ENCODE results near the gene RAMP3.

- no peak for TF ChIP-seq TCF7L2 (IDR thresholded peaks at IDR 0.05; ENCODE audit: low read depth, low read length)
- TF ChIP-seq, protein P1, sequence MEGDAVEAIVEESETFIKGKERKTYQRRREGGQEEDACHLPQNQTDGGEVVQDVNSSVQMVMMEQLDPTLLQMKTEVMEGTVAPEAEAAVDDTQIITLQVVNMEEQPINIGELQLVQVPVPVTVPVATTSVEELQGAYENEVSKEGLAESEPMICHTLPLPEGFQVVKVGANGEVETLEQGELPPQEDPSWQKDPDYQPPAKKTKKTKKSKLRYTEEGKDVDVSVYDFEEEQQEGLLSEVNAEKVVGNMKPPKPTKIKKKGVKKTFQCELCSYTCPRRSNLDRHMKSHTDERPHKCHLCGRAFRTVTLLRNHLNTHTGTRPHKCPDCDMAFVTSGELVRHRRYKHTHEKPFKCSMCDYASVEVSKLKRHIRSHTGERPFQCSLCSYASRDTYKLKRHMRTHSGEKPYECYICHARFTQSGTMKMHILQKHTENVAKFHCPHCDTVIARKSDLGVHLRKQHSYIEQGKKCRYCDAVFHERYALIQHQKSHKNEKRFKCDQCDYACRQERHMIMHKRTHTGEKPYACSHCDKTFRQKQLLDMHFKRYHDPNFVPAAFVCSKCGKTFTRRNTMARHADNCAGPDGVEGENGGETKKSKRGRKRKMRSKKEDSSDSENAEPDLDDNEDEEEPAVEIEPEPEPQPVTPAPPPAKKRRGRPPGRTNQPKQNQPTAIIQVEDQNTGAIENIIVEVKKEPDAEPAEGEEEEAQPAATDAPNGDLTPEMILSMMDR (IDR thresholded peaks at IDR 0.05) = no peak
- TF ChIP-seq SIN3A (IDR thresholded peaks at IDR 0.05; ENCODE audit: borderline replicate concordance, insufficient read depth, low read depth, low read length) = no peak
- TF ChIP-seq, protein P2, sequence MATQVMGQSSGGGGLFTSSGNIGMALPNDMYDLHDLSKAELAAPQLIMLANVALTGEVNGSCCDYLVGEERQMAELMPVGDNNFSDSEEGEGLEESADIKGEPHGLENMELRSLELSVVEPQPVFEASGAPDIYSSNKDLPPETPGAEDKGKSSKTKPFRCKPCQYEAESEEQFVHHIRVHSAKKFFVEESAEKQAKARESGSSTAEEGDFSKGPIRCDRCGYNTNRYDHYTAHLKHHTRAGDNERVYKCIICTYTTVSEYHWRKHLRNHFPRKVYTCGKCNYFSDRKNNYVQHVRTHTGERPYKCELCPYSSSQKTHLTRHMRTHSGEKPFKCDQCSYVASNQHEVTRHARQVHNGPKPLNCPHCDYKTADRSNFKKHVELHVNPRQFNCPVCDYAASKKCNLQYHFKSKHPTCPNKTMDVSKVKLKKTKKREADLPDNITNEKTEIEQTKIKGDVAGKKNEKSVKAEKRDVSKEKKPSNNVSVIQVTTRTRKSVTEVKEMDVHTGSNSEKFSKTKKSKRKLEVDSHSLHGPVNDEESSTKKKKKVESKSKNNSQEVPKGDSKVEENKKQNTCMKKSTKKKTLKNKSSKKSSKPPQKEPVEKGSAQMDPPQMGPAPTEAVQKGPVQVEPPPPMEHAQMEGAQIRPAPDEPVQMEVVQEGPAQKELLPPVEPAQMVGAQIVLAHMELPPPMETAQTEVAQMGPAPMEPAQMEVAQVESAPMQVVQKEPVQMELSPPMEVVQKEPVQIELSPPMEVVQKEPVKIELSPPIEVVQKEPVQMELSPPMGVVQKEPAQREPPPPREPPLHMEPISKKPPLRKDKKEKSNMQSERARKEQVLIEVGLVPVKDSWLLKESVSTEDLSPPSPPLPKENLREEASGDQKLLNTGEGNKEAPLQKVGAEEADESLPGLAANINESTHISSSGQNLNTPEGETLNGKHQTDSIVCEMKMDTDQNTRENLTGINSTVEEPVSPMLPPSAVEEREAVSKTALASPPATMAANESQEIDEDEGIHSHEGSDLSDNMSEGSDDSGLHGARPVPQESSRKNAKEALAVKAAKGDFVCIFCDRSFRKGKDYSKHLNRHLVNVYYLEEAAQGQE (IDR thresholded peaks at IDR 0.05; ENCODE audit: insufficient read depth in 1 of 2, low read depth in 2 of 2, low read length in 1 of 2) = no peak
Observed at GRCh38 chr7:45163692-45164052, 6.1 kb downstream of the RAMP3 start.

Measured in Panc1 (cell line).